H1 (cell line): ENCODE results near the gene TRDN. TPM values are rescaled to one million over a fixed set of nuclear protein-coding genes. Genes with fewer than 3 reads are reported as not detected.

ENCODE experiments used
- CTCF ChIA-PET: fragments of 300-600 bp; sonication (Branson Sonifier 250); formaldehyde crosslinking; loops from one replicate; lab custom pipeline; 2021; ENCODE audit not compliant: partially characterized antibody; lab: Charles Lee
- POLR2A ChIA-PET: fragments of 300-600 bp; sonication (Branson Sonifier 250); formaldehyde crosslinking; loops from one replicate; lab custom pipeline; 2021; ENCODE audit warnings: inconsistent platforms; ENCODE audit not compliant: partially characterized antibody; lab: Charles Lee
- DNase-seq, 2 experiments: peaks; one replicate each; pipeline versions ENCODE4 v3.0.0 to v3.0.0-alpha.2; 2010 to 2022; ENCODE audit warnings: low spot score in 2 of 2, low read depth in 1 of 2, mixed read lengths in 1 of 2
- FAIRE-seq: peaks from 2 replicates; lab custom pipeline; 2011; peaks lifted over from hg19 to GRCh38; lab: Jason Lieb, UNC
- H2AFZ ChIP-seq: 2 replicates; pipeline ENCODE4 v1.8.1; 2012; ENCODE audit warnings: low read length, inconsistent platforms
- H2AK5ac ChIP-seq: 2 replicates; pipeline ENCODE4 v1.6.1; 2013; ENCODE audit warnings: low read depth, low read length
- H2BK120ac ChIP-seq: replicated peaks from 2 replicates; pipeline ENCODE3; 2013; ENCODE audit warnings: low read depth, low read length, inconsistent platforms
- H2BK12ac ChIP-seq: 2 replicates; pipeline ENCODE4 v1.6.1; 2013; ENCODE audit warnings: low read depth, low read length
- H2BK15ac ChIP-seq: 2 replicates; pipeline ENCODE4 v1.6.1; 2013; ENCODE audit warnings: low read length
- H2BK20ac ChIP-seq: 2 replicates; pipeline ENCODE4 v1.6.1; 2013; ENCODE audit warnings: low read length
- H2BK5ac ChIP-seq: 2 replicates; pipeline ENCODE4 v1.6.1; 2013; ENCODE audit warnings: low read depth, low read length
- H3K14ac ChIP-seq: 2 replicates; pipeline ENCODE4 v1.6.1; 2013; ENCODE audit warnings: inconsistent platforms; ENCODE audit not compliant: insufficient read length
- H3K18ac ChIP-seq: 2 replicates; pipeline ENCODE4 v1.6.1; 2013; ENCODE audit warnings: low read length; ENCODE audit errors: extremely low read depth
- H3K23ac ChIP-seq: 2 replicates; pipeline ENCODE4 v1.6.1; 2013; ENCODE audit warnings: inconsistent platforms; ENCODE audit not compliant: insufficient read length
- H3K23me2 ChIP-seq: 2 replicates; pipeline ENCODE4 v1.6.1; 2013; ENCODE audit warnings: low read depth, low read length
- H3K27ac ChIP-seq: 2 replicates; pipeline ENCODE4 v1.6.1; 2011; ENCODE audit warnings: low read depth, low read length, inconsistent platforms
- H3K27me3 ChIP-seq, 4 experiments: replicated peaks in 1 of 4; 1 replicate in 1 of 4; 2 replicates in 3 of 4; pipeline versions ENCODE4 v1.6.1 to v1.8.1; 2011 to 2013; ENCODE audit warnings: low read length in 3 of 4, mild to moderate bottlenecking in 3 of 4, inconsistent platforms in 2 of 4, mixed read lengths in 2 of 4, moderate library complexity in 1 of 4; ENCODE audit not compliant: control insufficient read depth in 3 of 4, insufficient read depth in 3 of 4; ENCODE audit errors: extremely low read depth in 1 of 4
- H3K36me3 ChIP-seq, 4 experiments: 2 replicates each; pipeline versions ENCODE4 v1.6.1 to v1.8.1; 2011 to 2013; ENCODE audit warnings: mild to moderate bottlenecking in 4 of 4, low read length in 3 of 4, moderate library complexity in 2 of 4, control low read depth in 1 of 4, inconsistent platforms in 1 of 4; ENCODE audit not compliant: insufficient read depth in 4 of 4, control insufficient read depth in 2 of 4
- H3K4ac ChIP-seq: replicated peaks from 2 replicates; pipeline ENCODE3; 2013; ENCODE audit warnings: low read length, low read depth, mixed read lengths, inconsistent platforms; ENCODE audit not compliant: insufficient read length
- H3K4me1 ChIP-seq, 4 experiments: replicated peaks in 1 of 4; 1 replicate in 1 of 4; 2 replicates in 3 of 4; pipeline versions ENCODE4 v1.6.1 to v1.8.1; 2011 to 2013; ENCODE audit warnings: low read length in 3 of 4, inconsistent platforms in 2 of 4, mixed read lengths in 1 of 4; ENCODE audit not compliant: insufficient read depth in 4 of 4, control insufficient read depth in 3 of 4
- H3K4me2 ChIP-seq, 2 experiments: 2 replicates each; pipeline versions ENCODE4 v1.6.1 to v1.8.1; 2011 to 2013; ENCODE audit warnings: low read depth in 2 of 2, low read length in 2 of 2, control low read depth in 1 of 2, inconsistent platforms in 1 of 2, mild to moderate bottlenecking in 1 of 2; ENCODE audit not compliant: insufficient read depth in 1 of 2
- H3K4me3 ChIP-seq, 4 experiments: fragments of 200-600, 300-600 bp in 1 of 4; sonication (generic), shearing (Covaris generic), sonication (Bioruptor Twin) in 1 of 4; 2 replicates each; pipeline versions ENCODE4 v1.5.1 to v1.8.1; 2011 to 2016; ENCODE audit warnings: low read length in 4 of 4, low read depth in 3 of 4, control low read depth in 2 of 4, inconsistent platforms in 2 of 4, mild to moderate bottlenecking in 2 of 4, mixed read lengths in 1 of 4, moderate library complexity in 1 of 4; ENCODE audit not compliant: insufficient read depth in 2 of 4; ENCODE audit errors: extremely low read depth in 1 of 4
- H3K56ac ChIP-seq: replicated peaks from 2 replicates; pipeline ENCODE3; 2013; ENCODE audit warnings: low read depth, mild to moderate bottlenecking, mixed read lengths, low read length, inconsistent platforms; ENCODE audit not compliant: insufficient read length
- H3K79me1 ChIP-seq: 2 replicates; pipeline ENCODE4 v1.6.1; 2013; ENCODE audit warnings: low read depth, low read length, control low read depth
- H3K79me2 ChIP-seq, 2 experiments: 2 replicates each; pipeline versions ENCODE4 v1.6.1 to v1.8.1; 2012 to 2013; ENCODE audit warnings: low read length in 2 of 2, mild to moderate bottlenecking in 2 of 2, inconsistent platforms in 1 of 2; ENCODE audit not compliant: insufficient read depth in 2 of 2, control insufficient read depth in 1 of 2
- H3K9ac ChIP-seq, 4 experiments: replicated peaks in 1 of 4; 1 replicate in 1 of 4; 2 replicates in 3 of 4; pipeline versions ENCODE4 v1.6.1 to v1.8.1; 2011 to 2013; ENCODE audit warnings: low read depth in 3 of 4, low read length in 3 of 4, control low read depth in 2 of 4, mild to moderate bottlenecking in 2 of 4, moderate library complexity in 2 of 4, inconsistent platforms in 1 of 4; ENCODE audit errors: extremely low read depth in 1 of 4
- H3K9me3 ChIP-seq, 2 experiments: 2 replicates each; pipeline versions ENCODE4 v1.6.1 to v1.8.1; 2012 to 2013; ENCODE audit warnings: mild to moderate bottlenecking in 2 of 2, moderate library complexity in 2 of 2, control low read depth in 1 of 2, inconsistent platforms in 1 of 2, low read depth in 1 of 2, low read length in 1 of 2, mixed read lengths in 1 of 2; ENCODE audit not compliant: insufficient read depth in 2 of 2
- H4K20me1 ChIP-seq, 2 experiments: replicated peaks in 1 of 2; 2 replicates each; pipeline versions ENCODE3 to v1.8.1; 2011 to 2013; ENCODE audit warnings: inconsistent platforms in 2 of 2, low read length in 2 of 2, mild to moderate bottlenecking in 1 of 2; ENCODE audit not compliant: insufficient read depth in 2 of 2, control insufficient read depth in 1 of 2
- H4K5ac ChIP-seq: 2 replicates; pipeline ENCODE4 v1.6.1; 2013; ENCODE audit warnings: low read length, low read depth, mixed read lengths, inconsistent platforms; ENCODE audit not compliant: insufficient read length
- H4K8ac ChIP-seq: 2 replicates; pipeline ENCODE4 v1.8.0; 2013; ENCODE audit warnings: mild to moderate bottlenecking, moderate library complexity, low read length, inconsistent platforms; ENCODE audit not compliant: insufficient read depth; ENCODE audit errors: extremely low read depth
- H4K91ac ChIP-seq: replicated peaks from 2 replicates; pipeline ENCODE3; 2013; ENCODE audit warnings: low read length, mixed read lengths, inconsistent platforms; ENCODE audit not compliant: insufficient read length
- CBX8 ChIP-seq: fragments of 300-800, 300-1000 bp; sonication (generic); IDR thresholded peaks from 2 replicates; pipeline ENCODE4 v1.7.1; 2016; ENCODE audit warnings: low read depth, low read length, borderline replicate concordance
- KDM5A ChIP-seq: fragments of 200-600 bp; IDR thresholded peaks from 2 replicates; pipeline ENCODE4 v1.7.1; 2012; ENCODE audit warnings: mild to moderate bottlenecking, low read length, inconsistent platforms, mixed read lengths
- WGBS, 2 experiments: shearing (Covaris generic) in 1 of 2; methylation state at CpG; one replicate each; pipeline versions ENCODE4 v1.1.6 to v1.1.7; 2013 to 2015; ENCODE audit warnings: low lambda C conversion rate in 2 of 2, mixed read lengths in 2 of 2, inconsistent platforms in 1 of 2, low coverage in 1 of 2, missing lambda C conversion rate in 1 of 2; ENCODE audit not compliant: insufficient replicate concordance in 2 of 2, insufficient coverage in 1 of 2, insufficient read length in 1 of 2; ENCODE audit errors: extremely low coverage in 1 of 2, missing lambda C conversion rate in 1 of 2; 5-methylcytosine and 5-hydroxymethylcytosine counted together
- polyA plus RNA-seq, 7 experiments: library from polyadenylated mRNA; depleted of rRNA in 3 of 7; stranded (reverse) in 5 of 7; unstranded in 2 of 7; fragments of >200 nt in 5 of 7; fragments of 200-250 nt in 2 of 7; gene quantifications; 1 replicate in 5 of 7; 2 replicates in 1 of 7; 4 replicates in 1 of 7; pipeline versions ENCODE4 v1.2.1 to v1.2.3, GENCODE V29; 2011 to 2013; ENCODE audit warnings: missing spikeins in 2 of 7, mixed read lengths in 2 of 7
- total RNA-seq: library from RNA; stranded (reverse); fragmentation: NEBNext Ultra II Directional; extraction: Animal tissue kit (Norgen Biotek cat#: 25700); gene quantifications from 2 replicates; pipeline ENCODE4 v1.2.1, GENCODE V29; 2021

The TRDN gene
- total and polyA plus RNA-seq, 2 of the 8 experiments (the other 6 are each of a cell fraction or from before 2014, with no cell fraction given), result 1.6 to 41.6 TPM

GRCh38 chr6:123201869-123202372 lies 434.8 kb downstream of the TRDN start:
- Histone ChIP-seq H3K23ac (no peak overlapping the region), H4K5ac (no peak overlapping the region), H2BK5ac (no peak overlapping the region), H2BK20ac (no peak overlapping the region), H2AFZ (no peak overlapping the region), H3K79me2 (no peaks in the 10 kb centered on the region), H4K20me1 (no peaks in the 10 kb centered on the region), H3K36me3 (no peaks in the 10 kb centered on the region; a peak in 1 of 8 replicates), H2BK12ac (no peak overlapping the region), H3K4me3 (no peak overlapping the region), H3K4me1 (no peaks in the 10 kb centered on the region; a peak in 1 of 7 replicates), H2BK120ac (no peak overlapping the region), H3K4me2 (no peak overlapping the region), H3K14ac (no peak overlapping the region), H3K4ac (no peak overlapping the region), H4K8ac (no peak overlapping the region), H3K9ac (no peak overlapping the region), H2AK5ac (no peak overlapping the region), H3K9me3 (peaks cover 6 to 14% of the 10 kb centered on the region in 2 experiments; a peak in 3 of 4 replicates), H3K56ac (no peak overlapping the region), H3K27ac (no peak overlapping the region), H2BK15ac (no peak overlapping the region), H4K91ac (no peak overlapping the region), H3K18ac (no peak overlapping the region), H3K23me2 (no peaks in the 10 kb centered on the region), H3K27me3 (no peaks in the 10 kb centered on the region), H3K79me1 (no peaks in the 10 kb centered on the region)
- no peak for DNase-seq
- no peak for FAIRE-seq
- ChIA-PET CTCF (no interaction called here), POLR2A (no interaction called here)
- 73% methylated on average over 6 of the region's 18 CpGs; no CpG with 5 or more reads in 1 of the 2 experiments for WGBS, 2 experiments
- TF ChIP-seq CBX8, result no peak
- TF ChIP-seq KDM5A, result no peak
